Activated CD4-positive, alpha-beta T cell treated with anti-CD3 and anti-CD28 coated beads, Interleukin-2, Interleukin-6, amounts not matched to agents 100 ng/mL and 50 ng/mL, durations not matched to agents 16 hours and 8 hours (primary cell): ENCODE data around the gene PRF1.
"Not testable (repeated sequence)": the region's sequence is repeated elsewhere in the genome, so short reads cannot be mapped to it uniquely, and the experiment has no call there.

Experiments used
- DNase-seq: peaks from one replicate; pipeline ENCODE4 v3.0.0-alpha.2; 2020

PRF1 gene

GRCh38 chr10:70617798-70618568 lies 15.4 kb upstream of the PRF1 start:
- DNase-seq: peak; percentile 56

- no peak for DNase-seq
Observed at GRCh38 chr10:70616761-70617160, 14.2 kb upstream of the PRF1 start.

GRCh38 chr10:70615784-70616522 lies 13.4 kb upstream of the PRF1 start:
- no peak for DNase-seq

GRCh38 chr10:70615211-70615610 lies 12.7 kb upstream of the PRF1 start:
- no peak for DNase-seq

GRCh38 chr10:70614364-70614763 lies 11.8 kb upstream of the PRF1 start:
- DNase-seq: not testable (repeated sequence)

- DNase-seq: peak; percentile 15
Observed at GRCh38 chr10:70613941-70614340, 11.4 kb upstream of the PRF1 start.

- DNase-seq: no peak
Observed at GRCh38 chr10:70607936-70608335, 5.4 kb upstream of the PRF1 start.

GRCh38 chr10:70605161-70605560 lies 2.6 kb upstream of the PRF1 start:
- DNase-seq: no peak

GRCh38 chr10:70604106-70604505 lies 1.6 kb upstream of the PRF1 start:
- DNase-seq: no peak

- peak; percentile 21 for DNase-seq
Observed at GRCh38 chr10:70603449-70603801, 884 bp upstream of the PRF1 start.

- DNase-seq: no peak
Observed at GRCh38 chr10:70601746-70602145, 795 bp downstream of the PRF1 start.

GRCh38 chr10:70600512-70601395 lies 1.8 kb downstream of the PRF1 start:
- DNase-seq: no peak

- DNase-seq: no peak
Observed at GRCh38 chr10:70599791-70600190, 2.8 kb downstream of the PRF1 start.

- DNase-seq: no peak
Observed at GRCh38 chr10:70599319-70599718, 3.2 kb downstream of the PRF1 start.

GRCh38 chr10:70598857-70599295 lies 3.7 kb downstream of the PRF1 start:
- no peak for DNase-seq

GRCh38 chr10:70597856-70598815 lies 4.4 kb downstream of the PRF1 start:
- DNase-seq: no peak

GRCh38 chr10:70596860-70597809 lies 5.4 kb downstream of the PRF1 start:
- no peak for DNase-seq

- DNase-seq: no peak
Observed at GRCh38 chr10:70596110-70596798, 6.3 kb downstream of the PRF1 start.

GRCh38 chr10:70595566-70596016 lies 7.0 kb downstream of the PRF1 start:
- DNase-seq: no peak

- no peak for DNase-seq
Observed at GRCh38 chr10:70594161-70594560, 8.4 kb downstream of the PRF1 start.
